Heart right ventricle (tissue), 16 donors: ENCODE results near the gene ATRNL1. TPM values are rescaled to one million over a fixed set of nuclear protein-coding genes. Genes with fewer than 3 reads are reported as not detected.

Experiments
- ATAC-seq, 8 donors: fragments of 200-7000 bp; cut with Tn5 transposase; one replicate each; pipeline ENCODE4 v1.9.1; 2020; ENCODE audit warnings: mild to moderate bottlenecking in 8 of 8, moderate library complexity in 8 of 8, moderate number of reproducible peaks in 1 of 8
- DNase-seq, 2 donors: peaks; one replicate each; pipeline ENCODE4 v3.0.0-alpha.2; 2020
- H3K27ac ChIP-seq, 10 donors: fragments of 200-600 bp; sonication (generic) in 2 of 10; one replicate each; pipeline versions ENCODE4 v1.5.0 to v1.8.0; 2020 to 2022; ENCODE audit warnings: mild to moderate bottlenecking in 3 of 10
- H3K27me3 ChIP-seq, 7 donors: fragments of 200-600 bp; one replicate each; pipeline ENCODE4 v1.8.0; 2021 to 2022; ENCODE audit warnings: mild to moderate bottlenecking in 2 of 7
- H3K36me3 ChIP-seq, 9 donors: fragments of 200-600 bp; sonication (generic) in 1 of 9; one replicate each; pipeline versions ENCODE4 v1.5.0 to v1.8.0; 2020 to 2022; ENCODE audit warnings: mild to moderate bottlenecking in 2 of 9
- H3K4me1 ChIP-seq, 9 donors: fragments of 200-600 bp; sonication (generic) in 1 of 9; one replicate each; pipeline versions ENCODE4 v1.5.0 to v1.8.0; 2020 to 2022; ENCODE audit warnings: mild to moderate bottlenecking in 4 of 9
- H3K4me3 ChIP-seq, 10 donors: fragments of 200-600 bp; sonication (generic) in 2 of 10; one replicate each; pipeline versions ENCODE4 v1.5.0 to v1.8.0; 2020 to 2022; ENCODE audit warnings: mild to moderate bottlenecking in 7 of 10, moderate library complexity in 2 of 10
- H3K9me3 ChIP-seq, 11 donors: fragments of 200-600 bp in 10 of 11; sonication (generic) in 2 of 11; one replicate each; pipeline versions ENCODE4 v1.5.0 to v1.8.0; 2013 to 2022; ENCODE audit warnings: mild to moderate bottlenecking in 2 of 11, control low read depth in 1 of 11, moderate library complexity in 1 of 11
- WGBS, 2 donors: extraction: QIAGEN DNeasy Blood & Tissue Kit; methylation state at CpG; one replicate each; pipeline ENCODE4 v1.1.7; 2013; ENCODE audit warnings: inconsistent platforms in 1 of 2; 5-methylcytosine and 5-hydroxymethylcytosine counted together
- intact Hi-C, 10 donors: fragments of 100-400 bp; cut with DNase I; formaldehyde crosslinking; loops; one replicate each; pipeline versions ENCODE4 v1.11.1 to v1.14.2; 2022
- polyA plus RNA-seq, 2 donors: library from polyadenylated mRNA; stranded (reverse); fragments of 200-250 nt; gene quantifications; one replicate each; pipeline ENCODE4 v1.2.3, GENCODE V29; 2013
- total RNA-seq, 10 donors: library from RNA; stranded (reverse); fragmentation: NEBNext Ultra II Directional in 3 of 10; extraction: Animal tissue kit (Norgen Biotek cat#: 25700) in 3 of 10; gene quantifications; one replicate each; pipeline versions ENCODE4 v1.2.1 to v1.2.4, GENCODE V29; 2021 to 2023
- TF ChIP-seq, protein P1 (sequence below), 9 donors: fragments of 200-600 bp; sonication (generic) in 2 of 9; IDR thresholded peaks; one replicate each; pipeline versions ENCODE4 v1.5.0 to v1.8.0; 2021 to 2022; ENCODE audit warnings: antibody characterized with exemption in 9 of 9, mild to moderate bottlenecking in 5 of 9, moderate library complexity in 1 of 9
- donor health status: Arrhythmogenic right ventricular cardiomyopathy.
- donor health status: ischemic (EF 13 %, LVEDD 7.1; RV severe dilation, severe dysfunction).
- donor health status: healthy with polysubstance abuse.
- donor health status: DM: no; HTN: yes; CAD: no.
- donor health status: DM: no; HTN: no; CAD: no.
- donor health status: ischemic (EF 25% LVEDD 6.9; RV normal size, moderate dysfunction).
- donor health status: ischemic (EF 25% LVEDD 5.7; RV mildly dilated, moderate dysfunction).
- donor health status: healthy.
- donor health status: DM: yes; HTN: yes; CAD: no.
- donor health status: Ischemic cardiomyopathy.
- donor health status: ischemic (EF 35%, LVEDD 5.7; RV mildly dilated, moderate dysfunction).
- donor health status: nonischemic (EF 11% LVEDD 7.7; RV severe dilation, severe dysfunction).
- donor health status: DM: yes; HTN: yes; CAD: no.
- donor health status: PGD.
- donor health status: ischemic (EF 29% LVEDD 5.4; RV normal size, mild dysfunction).
- donor health status: nonischemic (EF 23%, LVEDD 6.1; RV moderate dilation, normal function).

ATRNL1 gene
- total and polyA plus RNA-seq, 12 donors = 0.06 to 22.4 (median 8.1) TPM; not detected in 1

DNA sequence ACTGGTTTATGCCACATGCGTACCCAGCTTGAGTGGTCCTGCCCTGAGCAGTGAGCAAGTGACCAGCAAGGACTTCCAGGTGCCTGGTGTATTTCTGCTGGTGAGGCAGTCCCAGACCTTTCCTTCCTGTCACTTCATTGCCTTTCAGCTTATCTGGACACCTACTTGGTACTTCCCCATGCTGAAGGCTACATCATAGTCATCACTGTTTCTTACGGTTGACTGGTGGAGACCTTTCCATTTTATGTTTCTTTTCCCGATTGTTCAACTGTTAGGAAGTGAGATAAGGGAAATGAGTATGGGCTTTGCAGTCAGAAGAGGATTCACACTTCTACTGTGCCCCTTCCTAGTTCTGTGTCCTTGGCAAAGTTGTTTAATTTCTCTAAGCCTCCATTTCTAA, 821.3 kb downstream of the ATRNL1 start:
- Histone ChIP-seq H3K4me1 (no peaks in the 10 kb centered on the region), H3K4me3 (no peak overlapping the region), H3K36me3 (no peaks in the 10 kb centered on the region), H3K27ac (no peak overlapping the region), H3K27me3 (no peaks in the 10 kb centered on the region), H3K9me3 (no peaks in the 10 kb centered on the region)
- intact Hi-C loops = no loop called here
- TF ChIP-seq, protein P1, sequence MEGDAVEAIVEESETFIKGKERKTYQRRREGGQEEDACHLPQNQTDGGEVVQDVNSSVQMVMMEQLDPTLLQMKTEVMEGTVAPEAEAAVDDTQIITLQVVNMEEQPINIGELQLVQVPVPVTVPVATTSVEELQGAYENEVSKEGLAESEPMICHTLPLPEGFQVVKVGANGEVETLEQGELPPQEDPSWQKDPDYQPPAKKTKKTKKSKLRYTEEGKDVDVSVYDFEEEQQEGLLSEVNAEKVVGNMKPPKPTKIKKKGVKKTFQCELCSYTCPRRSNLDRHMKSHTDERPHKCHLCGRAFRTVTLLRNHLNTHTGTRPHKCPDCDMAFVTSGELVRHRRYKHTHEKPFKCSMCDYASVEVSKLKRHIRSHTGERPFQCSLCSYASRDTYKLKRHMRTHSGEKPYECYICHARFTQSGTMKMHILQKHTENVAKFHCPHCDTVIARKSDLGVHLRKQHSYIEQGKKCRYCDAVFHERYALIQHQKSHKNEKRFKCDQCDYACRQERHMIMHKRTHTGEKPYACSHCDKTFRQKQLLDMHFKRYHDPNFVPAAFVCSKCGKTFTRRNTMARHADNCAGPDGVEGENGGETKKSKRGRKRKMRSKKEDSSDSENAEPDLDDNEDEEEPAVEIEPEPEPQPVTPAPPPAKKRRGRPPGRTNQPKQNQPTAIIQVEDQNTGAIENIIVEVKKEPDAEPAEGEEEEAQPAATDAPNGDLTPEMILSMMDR (IDR thresholded peaks at IDR 0.05) = no peak
- ATAC-seq (no peak), DNase-seq (no peak)
- WGBS, 2 donors = 81 to 88% methylated on average over 3 of the region's 3 CpGs

DNA sequence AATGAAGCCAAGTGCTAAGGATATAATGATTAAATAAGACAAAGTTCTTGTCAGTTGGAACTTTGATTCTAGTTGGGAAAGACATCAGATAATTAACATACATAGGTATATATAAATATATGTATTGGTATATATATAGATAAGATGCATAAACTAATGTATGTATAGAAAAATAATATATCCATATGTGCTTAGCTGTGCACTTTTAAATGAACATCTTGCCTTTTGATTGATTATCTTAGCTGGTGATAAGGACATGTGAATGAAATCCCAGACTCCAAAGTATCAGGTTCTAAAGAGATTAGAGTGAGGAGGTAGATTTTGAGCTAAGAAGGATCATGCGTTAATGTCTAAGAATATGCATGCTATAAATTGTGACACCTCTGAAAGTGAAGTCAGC, 822.3 kb downstream of the ATRNL1 start:
- no peak overlapping the region for H3K27ac ChIP-seq
- H3K4me3 ChIP-seq = no peak overlapping the region
- no peak for DNase-seq
- no peaks in the 10 kb centered on the region for H3K27me3 ChIP-seq
- intact Hi-C loops = no loop called here
- H3K9me3 ChIP-seq = no peaks in the 10 kb centered on the region
- TF ChIP-seq, protein P1 (IDR thresholded peaks at IDR 0.05) = no peak
- 94 to 95% methylated on average over 1 of the region's 1 CpG for WGBS, 2 donors
- no peaks in the 10 kb centered on the region for H3K4me1 ChIP-seq
- H3K36me3 ChIP-seq = no peaks in the 10 kb centered on the region
- ATAC-seq = no peak

DNA sequence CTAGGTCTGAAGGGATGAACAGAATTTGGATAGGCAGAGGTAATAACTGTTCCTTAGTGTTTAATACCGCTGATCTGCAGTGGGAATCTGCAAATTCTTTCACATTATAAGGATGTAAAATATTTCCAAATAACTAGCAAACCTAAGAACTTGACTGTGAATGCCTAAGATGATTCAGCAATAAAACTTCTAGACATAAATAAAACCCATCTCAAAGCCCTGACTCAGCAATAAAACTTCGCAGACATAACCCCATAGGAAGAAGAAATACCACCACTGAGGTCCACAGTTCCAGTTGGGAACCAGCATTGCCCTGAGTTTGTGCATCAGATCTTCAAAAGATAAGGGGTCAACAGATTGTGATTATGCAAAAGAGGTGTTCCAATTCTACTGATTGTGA, 825.6 kb downstream of the ATRNL1 start:
- DNase-seq (no peak), ATAC-seq (no peak)
- H3K4me1 ChIP-seq = no peaks in the 10 kb centered on the region
- H3K9me3 ChIP-seq = peaks cover 0 to 3% (median 0%) of the 10 kb centered on the region in 11 donors
- no peaks in the 10 kb centered on the region for H3K27me3 ChIP-seq
- TF ChIP-seq, protein P1 (IDR thresholded peaks at IDR 0.05) = no peak
- H3K36me3 ChIP-seq = no peaks in the 10 kb centered on the region
- H3K27ac ChIP-seq = no peak overlapping the region
- H3K4me3 ChIP-seq = no peak overlapping the region
- intact Hi-C loops = no loop called here
- 86 to 87% methylated on average over 2 of the region's 2 CpGs for WGBS, 2 donors

DNA sequence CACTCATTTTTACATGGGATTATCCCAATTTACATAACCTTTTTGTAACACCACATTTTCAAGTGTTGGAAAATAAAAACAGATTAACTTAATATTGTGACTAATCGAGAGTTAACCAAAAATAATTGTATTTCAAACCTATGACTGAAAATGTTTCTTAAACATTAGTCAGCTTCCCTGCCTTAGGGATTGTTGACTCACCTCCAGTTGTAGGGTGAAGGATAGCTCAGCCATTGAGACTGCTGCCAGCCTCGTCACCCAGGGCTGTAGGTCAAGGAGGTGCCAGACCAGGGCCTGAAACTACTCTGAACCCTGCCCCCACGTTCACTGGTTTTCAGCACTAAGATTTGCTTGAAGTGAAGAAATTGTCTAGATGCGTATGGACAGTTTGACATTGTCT, 828.6 kb downstream of the ATRNL1 start:
- DNase-seq (no peak), ATAC-seq (no peak)
- TF ChIP-seq, protein P1 (IDR thresholded peaks at IDR 0.05) = no peak
- no peaks in the 10 kb centered on the region for H3K4me1 ChIP-seq
- no peak overlapping the region for H3K27ac ChIP-seq
- no peaks in the 10 kb centered on the region for H3K27me3 ChIP-seq
- WGBS, 2 donors = 80 to 82% methylated on average over 4 of the region's 4 CpGs
- intact Hi-C loops = no loop called here
- no peak overlapping the region for H3K4me3 ChIP-seq
- peaks cover 0 to 13% (median 0%) of the 10 kb centered on the region in 11 donors for H3K9me3 ChIP-seq
- H3K36me3 ChIP-seq = no peaks in the 10 kb centered on the region
